Hematopoietic multipotent progenitor cell treated with erythropoietin and hydrocortisone succinate and interleukin-3 and kit ligand, for 6 days (in vitro differentiated cells): Measurements from ENCODE around the gene M1AP.
"Not testable (repeated sequence)": the region's sequence is repeated elsewhere in the genome, so short reads cannot be mapped to it uniquely, and the experiment has no call there.

Experiments
- DNase-seq: peaks from one replicate; pipeline ENCODE4 v3.0.0-alpha.2; 2015

M1AP gene

GRCh38 chr2:74646834-74647482 lies 1.2 kb downstream of the M1AP start:
- DNase-seq: no peak

GRCh38 chr2:74646201-74646600 lies 1.9 kb downstream of the M1AP start:
- peak; percentile 46 for DNase-seq

GRCh38 chr2:74645344-74645743 lies 2.8 kb downstream of the M1AP start:
- DNase-seq: no peak

- no peak for DNase-seq
These were observed 8.6 kb downstream of the M1AP start for GRCh38 chr2:74639550-74639949.

GRCh38 chr2:74632939-74633312 lies 15.2 kb downstream of the M1AP start:
- no peak for DNase-seq

- DNase-seq: no peak
These were observed 15.8 kb downstream of the M1AP start for GRCh38 chr2:74632209-74632938.

- DNase-seq: not testable (repeated sequence)
These were observed 17.7 kb downstream of the M1AP start for GRCh38 chr2:74630454-74630853.

- DNase-seq: no peak
These were observed 19.5 kb downstream of the M1AP start for GRCh38 chr2:74628538-74629105.

GRCh38 chr2:74625658-74626425 lies 22.3 kb downstream of the M1AP start:
- DNase-seq: no peak

GRCh38 chr2:74620671-74621070 lies 27.5 kb downstream of the M1AP start:
- no peak for DNase-seq

- no peak for DNase-seq
These were observed 28.4 kb downstream of the M1AP start for GRCh38 chr2:74619651-74620297.

GRCh38 chr2:74618410-74619083 lies 29.6 kb downstream of the M1AP start:
- DNase-seq: peak; percentile 5

GRCh38 chr2:74617122-74617521 lies 31.0 kb downstream of the M1AP start:
- no peak for DNase-seq

- no peak for DNase-seq
These were observed 41.2 kb downstream of the M1AP start for GRCh38 chr2:74606927-74607326.

- DNase-seq: no peak
These were observed 44.7 kb downstream of the M1AP start for GRCh38 chr2:74603282-74604000.

- DNase-seq: no peak
These were observed 45.4 kb downstream of the M1AP start for GRCh38 chr2:74602586-74603281.

- DNase-seq: no peak
These were observed 48.5 kb downstream of the M1AP start for GRCh38 chr2:74599676-74600075.

GRCh38 chr2:74597410-74597809 lies 50.7 kb downstream of the M1AP start:
- DNase-seq: no peak

- DNase-seq: no peak
These were observed 51.5 kb downstream of the M1AP start for GRCh38 chr2:74596584-74596983.

- no peak for DNase-seq
These were observed 54.0 kb downstream of the M1AP start for GRCh38 chr2:74593826-74594772.
